ENCODE results near the gene NR4A3. TPM values are rescaled to one million over a fixed set of nuclear protein-coding genes. Genes with fewer than 3 reads are reported as not detected.
"Not testable (repeated sequence)": the region's sequence is repeated elsewhere in the genome, so short reads cannot be mapped to it uniquely, and the experiment has no call there.

Gene NR4A3
- total RNA-seq, 1 donor from 2014 or later = 10.5 TPM

DNA sequence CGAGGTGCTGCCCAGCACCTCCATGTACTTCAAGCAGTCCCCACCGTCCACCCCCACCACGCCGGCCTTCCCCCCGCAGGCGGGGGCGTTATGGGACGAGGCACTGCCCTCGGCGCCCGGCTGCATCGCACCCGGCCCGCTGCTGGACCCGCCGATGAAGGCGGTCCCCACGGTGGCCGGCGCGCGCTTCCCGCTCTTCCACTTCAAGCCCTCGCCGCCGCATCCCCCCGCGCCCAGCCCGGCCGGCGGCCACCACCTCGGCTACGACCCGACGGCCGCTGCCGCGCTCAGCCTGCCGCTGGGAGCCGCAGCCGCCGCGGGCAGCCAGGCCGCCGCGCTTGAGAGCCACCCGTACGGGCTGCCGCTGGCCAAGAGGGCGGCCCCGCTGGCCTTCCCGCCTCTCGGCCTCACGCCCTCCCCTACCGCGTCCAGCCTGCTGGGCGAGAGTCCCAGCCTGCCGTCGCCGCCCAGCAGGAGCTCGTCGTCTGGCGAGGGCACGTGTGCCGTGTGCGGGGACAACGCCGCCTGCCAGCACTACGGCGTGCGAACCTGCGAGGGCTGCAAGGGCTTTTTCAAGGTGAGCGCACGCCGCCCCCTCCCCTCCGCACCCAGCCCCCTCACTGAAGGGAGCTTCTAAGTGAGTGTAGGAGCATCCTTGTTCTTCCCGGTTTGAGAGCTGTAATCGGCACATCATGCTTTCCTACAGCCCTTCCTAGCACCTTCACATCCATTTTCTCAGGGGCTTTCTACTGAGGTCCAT, 6.9 kb downstream of the NR4A3 start:
- intact Hi-C loops (cut with micrococcal nuclease) = no loop called here

GRCh38 chr9:99831857-99832557, 10.3 kb downstream of the NR4A3 start:
- intact Hi-C loops (cut with micrococcal nuclease) = no loop called here

DNA sequence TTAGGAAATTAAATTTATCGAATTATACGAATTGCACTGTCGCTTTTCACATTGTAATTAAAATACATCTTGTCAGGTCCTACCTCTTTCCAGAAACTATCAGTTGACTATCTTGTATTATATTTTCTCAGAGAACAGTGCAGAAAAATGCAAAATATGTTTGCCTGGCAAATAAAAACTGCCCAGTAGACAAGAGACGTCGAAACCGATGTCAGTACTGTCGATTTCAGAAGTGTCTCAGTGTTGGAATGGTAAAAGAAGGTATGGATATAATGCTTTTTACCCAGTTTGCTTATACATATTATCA, 10.8 kb downstream of the NR4A3 start:
- intact Hi-C loops (cut with micrococcal nuclease) = no loop called here

- intact Hi-C loops (cut with micrococcal nuclease) = no loop called here
Observed at GRCh38 chr9:99833735-99834134, 12.1 kb downstream of the NR4A3 start.

- intact Hi-C loops (cut with micrococcal nuclease) = no loop called here
Observed at GRCh38 chr9:99834474-99834873, 12.8 kb downstream of the NR4A3 start.

DNA sequence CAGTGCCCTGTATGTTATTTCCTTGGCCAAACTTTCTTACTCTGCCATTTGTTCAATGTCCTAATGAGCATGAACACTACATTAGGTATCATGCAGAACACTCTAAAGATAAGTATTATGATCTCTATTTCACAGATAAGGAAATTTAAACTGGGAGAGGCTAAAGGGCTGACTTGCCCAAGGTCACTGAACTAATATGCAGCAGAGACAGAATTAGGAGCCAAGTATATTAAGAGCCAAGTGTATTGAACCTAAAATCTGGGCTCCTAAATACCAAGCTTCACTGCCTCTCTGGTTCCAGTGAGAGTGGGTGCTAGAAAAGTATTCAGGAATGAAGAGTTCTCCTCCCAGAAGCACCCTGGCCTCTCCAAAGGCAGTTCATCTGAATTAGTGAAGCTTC, 13.5 kb downstream of the NR4A3 start:
- intact Hi-C loops (cut with micrococcal nuclease) = no loop called here

- intact Hi-C loops (cut with micrococcal nuclease) = no loop called here
Observed at GRCh38 chr9:99835581-99835980, 13.9 kb downstream of the NR4A3 start.

DNA sequence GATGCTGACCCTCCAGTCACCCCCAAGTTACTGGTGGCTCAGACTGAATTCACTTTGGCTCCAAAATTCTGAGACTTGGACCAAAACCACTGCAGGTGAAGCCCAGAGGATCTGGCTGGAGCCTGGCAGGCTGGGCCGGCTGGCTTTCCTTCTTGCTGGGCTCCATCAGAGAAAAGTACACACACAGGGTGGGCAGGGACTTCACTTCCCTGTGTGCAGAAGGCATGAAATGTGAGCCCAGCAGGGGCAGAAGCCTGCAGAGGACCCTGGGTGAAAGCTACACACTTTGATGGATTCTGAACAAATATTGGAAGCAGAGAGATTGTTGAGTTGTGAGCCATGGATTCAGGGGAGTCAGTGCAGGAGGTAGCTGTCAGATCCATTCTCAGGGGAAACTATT, 18.4 kb downstream of the NR4A3 start:
- intact Hi-C loops (cut with micrococcal nuclease) = no loop called here

DNA sequence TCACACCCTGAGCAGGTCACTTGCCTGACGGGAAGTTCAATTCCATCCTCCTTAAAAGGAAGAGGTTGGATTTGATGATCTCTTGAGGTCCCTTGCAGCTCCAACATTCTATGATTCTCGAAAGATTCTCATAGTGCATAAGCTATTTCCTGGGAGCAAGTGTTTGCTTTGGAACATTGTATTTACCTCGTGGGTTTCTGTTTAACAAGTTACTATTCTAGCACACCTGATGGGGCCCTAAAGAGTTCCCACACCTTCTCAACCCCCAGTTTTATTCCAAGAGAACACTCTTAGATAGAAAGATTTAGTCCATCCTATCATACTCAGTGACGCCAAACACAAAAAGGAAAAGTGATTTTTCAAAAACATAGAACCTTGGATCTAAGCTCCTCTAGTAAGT, 23.4 kb downstream of the NR4A3 start:
- intact Hi-C loops (cut with micrococcal nuclease) = no loop called here

- intact Hi-C loops (cut with micrococcal nuclease) = no loop called here
Observed at GRCh38 chr9:99848447-99848846, 26.8 kb downstream of the NR4A3 start.

GRCh38 chr9:99850736-99851499, 29.2 kb downstream of the NR4A3 start:
- intact Hi-C loops (cut with micrococcal nuclease) = loop anchor here (1.0 kb wide), 2 partner anchors 32 to 55 kb away; partner anchors contain the start of gene STX17

DNA sequence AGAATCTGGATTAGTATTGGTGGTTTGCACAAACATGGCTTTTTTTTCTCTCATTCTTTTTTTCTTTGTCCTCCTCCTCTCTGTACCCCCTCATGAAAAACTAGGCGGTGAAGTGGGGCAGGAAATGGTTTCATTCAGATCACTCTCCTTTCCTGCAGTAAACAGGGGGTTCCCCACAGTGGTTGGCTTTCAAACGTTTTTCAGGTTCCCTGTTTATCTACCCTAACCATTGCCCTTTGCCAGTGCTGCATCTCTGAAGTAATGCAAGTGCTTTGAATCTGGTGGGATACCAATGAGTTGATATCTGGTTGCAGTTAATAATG, 29.8 kb downstream of the NR4A3 start:
- intact Hi-C loops (cut with micrococcal nuclease) = loop anchor here (1.0 kb wide), 2 partner anchors 32 to 55 kb away; partner anchors contain the start of gene STX17

GRCh38 chr9:99852617-99853016, 30.9 kb downstream of the NR4A3 start:
- intact Hi-C loops (cut with micrococcal nuclease) = no loop called here

DNA sequence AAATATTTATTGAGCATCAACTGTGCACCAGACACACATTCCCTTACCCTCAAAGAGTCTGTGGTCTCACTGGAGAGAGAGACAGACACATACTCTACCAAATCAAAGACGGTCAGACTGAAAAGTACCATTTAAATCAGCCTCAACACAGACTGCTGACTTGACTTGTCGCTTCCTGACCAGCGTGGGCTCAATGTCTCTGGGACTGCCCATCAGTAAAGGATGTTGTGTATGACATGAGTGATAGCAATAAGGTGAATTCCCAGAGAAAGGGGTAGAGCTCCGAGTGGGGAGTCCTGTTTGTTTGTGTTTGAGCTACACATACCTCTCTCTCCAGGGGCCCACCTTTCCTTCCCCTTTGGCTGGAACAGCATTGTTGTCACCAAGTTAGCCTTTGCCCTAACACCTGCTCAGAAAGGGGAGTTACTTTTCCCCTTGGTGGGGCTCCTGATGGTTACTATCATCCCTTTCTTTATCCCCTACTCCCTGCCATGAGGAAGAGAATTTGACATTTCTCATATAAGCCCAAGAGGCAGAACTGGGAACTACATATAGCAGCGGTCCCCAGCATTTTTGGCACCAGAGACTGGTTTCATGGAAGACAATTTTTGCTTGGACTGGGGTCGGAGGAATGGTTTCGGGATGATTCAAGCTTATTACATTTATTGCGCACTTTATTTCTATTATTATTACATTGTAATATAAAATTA, 33.9 kb downstream of the NR4A3 start:
- intact Hi-C loops (cut with micrococcal nuclease) = no loop called here

GRCh38 chr9:99857576-99857975, 35.9 kb downstream of the NR4A3 start:
- intact Hi-C loops (cut with micrococcal nuclease) = not testable (repeated sequence)

- intact Hi-C loops (cut with micrococcal nuclease) = no loop called here
Observed at GRCh38 chr9:99858087-99858486, 36.4 kb downstream of the NR4A3 start.

DNA sequence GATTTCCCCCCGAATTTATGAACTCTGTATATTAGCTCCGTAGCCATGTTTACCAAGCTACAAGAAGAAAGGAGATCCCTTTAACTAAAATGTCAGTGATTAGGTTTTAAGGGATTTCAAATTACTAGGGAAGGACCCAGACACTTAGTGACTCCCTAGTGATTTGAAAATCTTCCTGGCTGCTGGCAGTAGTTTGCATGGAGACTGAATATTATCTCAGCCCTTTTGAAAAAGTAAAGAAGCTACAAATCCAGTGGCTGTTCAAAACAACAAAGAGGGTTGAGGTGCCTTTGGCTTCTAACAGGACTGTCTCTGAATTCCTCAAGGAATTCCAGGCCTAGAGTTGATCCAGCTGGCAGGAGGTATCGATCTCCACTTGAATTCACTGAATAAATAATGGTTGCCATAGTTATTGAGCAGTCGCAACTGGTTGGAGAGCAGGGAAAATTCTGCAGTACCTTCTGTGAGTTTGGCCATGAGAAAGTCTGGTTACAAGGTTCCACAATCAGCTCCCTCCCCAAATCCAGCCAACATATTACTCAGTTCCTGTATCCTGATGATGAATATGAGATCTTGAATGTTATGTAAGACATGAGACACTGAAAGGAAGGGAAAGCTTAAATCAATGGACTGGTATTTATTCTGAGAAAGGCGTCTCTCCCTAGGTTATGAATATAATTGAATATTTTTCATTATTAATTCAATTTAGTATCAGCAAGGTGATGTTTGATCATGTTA, 37.7 kb downstream of the NR4A3 start:
- intact Hi-C loops (cut with micrococcal nuclease) = no loop called here

DNA sequence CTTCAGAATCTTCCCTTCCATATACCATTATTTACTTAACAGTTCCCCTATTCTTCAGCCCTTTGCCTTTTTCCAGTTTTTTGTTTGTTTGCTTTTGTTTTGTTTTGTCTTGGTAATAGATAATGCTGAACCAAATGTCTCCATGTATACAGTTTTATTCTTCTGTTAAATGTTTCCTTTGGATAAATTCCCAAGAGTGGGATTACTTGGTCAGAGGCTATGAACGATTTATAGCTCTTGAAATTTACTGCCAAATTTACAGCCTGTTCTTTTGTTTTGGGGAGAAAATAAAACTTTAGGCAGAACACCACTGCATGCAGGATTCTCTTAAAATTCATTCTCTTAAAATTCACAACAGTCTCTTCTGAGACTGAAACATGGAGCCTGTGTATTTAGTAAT, 38.6 kb downstream of the NR4A3 start:
- intact Hi-C loops (cut with micrococcal nuclease) = no loop called here

DNA sequence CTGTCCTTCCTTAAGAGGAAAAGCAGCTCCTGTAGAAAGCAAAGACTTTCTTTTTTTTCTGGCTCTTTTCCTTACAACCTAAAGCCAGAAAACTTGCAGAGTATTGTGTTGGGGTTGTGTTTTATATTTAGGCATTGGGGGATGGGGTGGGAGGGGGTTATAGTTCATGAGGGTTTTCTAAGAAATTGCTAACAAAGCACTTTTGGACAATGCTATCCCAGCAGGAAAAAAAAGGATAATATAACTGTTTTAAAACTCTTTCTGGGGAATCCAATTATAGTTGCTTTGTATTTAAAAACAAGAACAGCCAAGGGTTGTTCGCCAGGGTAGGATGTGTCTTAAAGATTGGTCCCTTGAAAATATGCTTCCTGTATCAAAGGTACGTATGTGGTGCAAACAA, 42.3 kb downstream of the NR4A3 start:
- intact Hi-C loops (cut with micrococcal nuclease) = no loop called here

GRCh38 chr9:99866398-99866797, 44.7 kb downstream of the NR4A3 start:
- intact Hi-C loops (cut with micrococcal nuclease) = loop anchor here (5.0 kb wide), 2 partner anchors 41 to 44 kb away; partner anchors contain the start of genes NR4A3 and STX17

DNA sequence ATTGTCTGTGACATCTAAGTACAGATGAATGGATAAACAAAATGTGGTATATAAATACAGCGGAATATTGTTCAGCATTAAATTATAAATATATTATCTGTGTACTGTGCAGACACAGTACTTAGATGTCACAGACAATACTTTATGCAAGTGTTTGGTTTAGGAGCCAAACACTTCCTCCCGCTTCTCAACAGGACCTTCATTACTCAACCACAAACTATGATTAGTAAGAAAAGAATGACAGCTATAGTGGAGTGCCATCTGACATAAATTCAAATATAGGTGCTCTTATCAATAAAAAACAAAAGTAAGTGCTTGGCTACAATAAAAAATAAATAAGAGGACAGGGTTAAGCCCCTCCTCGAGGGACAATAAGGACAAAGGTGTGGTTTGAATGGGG, 45.9 kb downstream of the NR4A3 start:
- intact Hi-C loops (cut with micrococcal nuclease) = loop anchor here (5.0 kb wide), 2 partner anchors 40 to 45 kb away; partner anchors contain the start of genes NR4A3 and STX17
